ENCODE data around the gene CTIF.

DNA sequence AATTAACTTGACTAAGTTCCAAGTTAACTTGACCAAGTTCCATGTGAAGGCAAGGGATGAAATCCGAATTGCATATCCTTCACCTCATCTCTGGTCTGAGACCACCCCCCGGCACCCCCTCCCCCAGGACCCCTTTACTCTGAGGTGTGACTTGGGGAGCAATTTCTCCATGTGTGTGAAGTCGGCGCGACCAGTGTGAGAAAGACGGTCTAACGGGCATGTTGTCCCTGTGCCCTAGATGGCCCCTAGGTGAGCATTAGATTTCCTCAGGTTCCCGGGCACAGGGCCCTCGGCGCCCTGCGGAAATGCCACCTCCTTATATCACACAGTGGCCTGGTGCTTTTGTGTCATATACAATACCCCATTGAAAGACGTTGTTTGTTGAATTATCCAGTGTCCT is 137.1 kb downstream of the CTIF start:
- TF ChIP-seq, protein P1, sequence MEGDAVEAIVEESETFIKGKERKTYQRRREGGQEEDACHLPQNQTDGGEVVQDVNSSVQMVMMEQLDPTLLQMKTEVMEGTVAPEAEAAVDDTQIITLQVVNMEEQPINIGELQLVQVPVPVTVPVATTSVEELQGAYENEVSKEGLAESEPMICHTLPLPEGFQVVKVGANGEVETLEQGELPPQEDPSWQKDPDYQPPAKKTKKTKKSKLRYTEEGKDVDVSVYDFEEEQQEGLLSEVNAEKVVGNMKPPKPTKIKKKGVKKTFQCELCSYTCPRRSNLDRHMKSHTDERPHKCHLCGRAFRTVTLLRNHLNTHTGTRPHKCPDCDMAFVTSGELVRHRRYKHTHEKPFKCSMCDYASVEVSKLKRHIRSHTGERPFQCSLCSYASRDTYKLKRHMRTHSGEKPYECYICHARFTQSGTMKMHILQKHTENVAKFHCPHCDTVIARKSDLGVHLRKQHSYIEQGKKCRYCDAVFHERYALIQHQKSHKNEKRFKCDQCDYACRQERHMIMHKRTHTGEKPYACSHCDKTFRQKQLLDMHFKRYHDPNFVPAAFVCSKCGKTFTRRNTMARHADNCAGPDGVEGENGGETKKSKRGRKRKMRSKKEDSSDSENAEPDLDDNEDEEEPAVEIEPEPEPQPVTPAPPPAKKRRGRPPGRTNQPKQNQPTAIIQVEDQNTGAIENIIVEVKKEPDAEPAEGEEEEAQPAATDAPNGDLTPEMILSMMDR (IDR thresholded peaks at IDR 0.05), result no peak
- TF ChIP-seq POLR2A (IDR thresholded peaks at IDR 0.05) (no peak), EP300 (IDR thresholded peaks at IDR 0.05) (no peak)
